Neural crest cell (in vitro differentiated cells): ENCODE data around the gene C1QTNF6. TPM values are rescaled to one million over a fixed set of nuclear protein-coding genes. Genes with fewer than 3 reads are reported as not detected.

Experiments used
- DNase-seq: peaks from one replicate; pipeline ENCODE4 v3.0.0; 2021; ENCODE audit warnings: low read depth, mixed read lengths, low spot score
- H3K27ac Mint-ChIP-seq: one replicate; pipeline ENCODE4 v1.8.0; 2021; ENCODE audit warnings: mild to moderate bottlenecking, mixed read lengths; ENCODE audit not compliant: unreplicated experiment
- H3K27me3 Mint-ChIP-seq: 2 replicates; pipeline ENCODE4 v1.8.0; 2021; ENCODE audit warnings: low read depth, mild to moderate bottlenecking, mixed read lengths
- H3K36me3 Mint-ChIP-seq: 2 replicates; pipeline ENCODE4 v1.8.0; 2021; ENCODE audit warnings: low read depth, mild to moderate bottlenecking, mixed read lengths
- H3K4me1 Mint-ChIP-seq: 2 replicates; pipeline ENCODE4 v1.8.0; 2021; ENCODE audit warnings: mixed read lengths
- H3K4me3 Mint-ChIP-seq: one replicate; pipeline ENCODE4 v1.8.0; 2021; ENCODE audit warnings: mild to moderate bottlenecking, mixed read lengths
- H3K9me3 Mint-ChIP-seq: 2 replicates; pipeline ENCODE4 v1.8.0; 2021; ENCODE audit warnings: mixed read lengths
- CTCF ChIP-seq: fragments of 200-600 bp; sonication (generic); conservative IDR thresholded peaks from 2 replicates; pipeline ENCODE4 v1.5.0; 2021; ENCODE audit warnings: antibody characterized with exemption, mild to moderate bottlenecking
- total RNA-seq: library from RNA; stranded (reverse); gene quantifications from 2 replicates; pipeline ENCODE4 v1.2.1, GENCODE V29; 2021

C1QTNF6 gene
- total RNA-seq, 1 donor from 2014 or later = 13.6 TPM

- H3K27me3 Mint-ChIP-seq = peaks cover 6% of the 10 kb centered on the region
- no peak for DNase-seq
- peaks cover 5% of the 10 kb centered on the region for H3K4me1 Mint-ChIP-seq
- no peak overlapping the region for H3K4me3 Mint-ChIP-seq
- H3K27ac Mint-ChIP-seq = no peak overlapping the region
- H3K9me3 Mint-ChIP-seq = no peaks in the 10 kb centered on the region
- TF ChIP-seq CTCF = no peak
- no peaks in the 10 kb centered on the region for H3K36me3 Mint-ChIP-seq
Observed at GRCh38 chr22:37167176-37167980, 20.7 kb downstream of the C1QTNF6 start.

GRCh38 chr22:37166675-37167066, 21.4 kb downstream of the C1QTNF6 start:
- H3K36me3 Mint-ChIP-seq = no peaks in the 10 kb centered on the region
- H3K4me1 Mint-ChIP-seq = peaks cover 5% of the 10 kb centered on the region
- H3K27ac Mint-ChIP-seq = no peak overlapping the region
- no peaks in the 10 kb centered on the region for H3K9me3 Mint-ChIP-seq
- peak; percentile 94 for TF ChIP-seq CTCF
- DNase-seq = peak; percentile 82
- peaks cover 6% of the 10 kb centered on the region for H3K27me3 Mint-ChIP-seq
- no peak overlapping the region for H3K4me3 Mint-ChIP-seq

DNA sequence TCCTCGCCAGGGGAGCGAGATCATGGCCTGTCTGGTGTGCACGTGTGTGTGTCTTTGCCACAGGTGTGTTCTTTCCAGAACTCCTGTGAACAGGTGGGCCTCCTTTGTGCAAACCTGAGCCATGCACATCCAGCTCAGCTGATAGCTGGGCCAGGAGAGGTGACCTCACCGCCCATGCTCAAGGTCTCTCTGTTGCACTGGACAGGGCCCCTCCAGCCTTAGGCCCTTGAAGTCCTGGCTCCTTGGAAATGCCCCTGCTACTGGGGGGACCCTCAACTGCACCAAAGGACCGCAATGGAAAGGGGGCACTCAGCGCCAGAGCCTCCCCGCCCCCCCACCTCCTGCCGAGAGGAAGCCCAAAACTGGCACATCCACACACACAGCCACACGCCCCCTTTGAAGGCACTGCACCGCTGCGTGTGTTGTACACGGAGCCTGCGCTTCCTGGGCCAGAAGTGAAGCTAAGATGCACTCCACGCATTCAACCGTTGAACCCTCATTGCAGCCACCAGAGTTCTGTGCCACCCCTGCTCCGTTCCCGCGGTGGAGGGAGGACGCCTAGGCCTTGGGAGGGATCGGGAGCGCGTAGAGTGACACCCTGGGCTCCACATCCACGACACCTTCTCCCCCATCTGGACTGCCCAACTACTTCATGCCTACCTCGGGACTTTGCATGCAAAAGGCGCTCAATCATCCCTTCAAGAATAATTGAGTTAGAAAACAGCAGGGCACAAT, 21.9 kb downstream of the C1QTNF6 start:
- no peak for DNase-seq
- H3K9me3 Mint-ChIP-seq = no peaks in the 10 kb centered on the region
- H3K4me1 Mint-ChIP-seq = peaks cover 5% of the 10 kb centered on the region
- H3K4me3 Mint-ChIP-seq = no peak overlapping the region
- no peak for TF ChIP-seq CTCF
- H3K27ac Mint-ChIP-seq = no peak overlapping the region
- H3K36me3 Mint-ChIP-seq = no peaks in the 10 kb centered on the region
- peaks cover 4% of the 10 kb centered on the region for H3K27me3 Mint-ChIP-seq

GRCh38 chr22:37165066-37165465, 23.0 kb downstream of the C1QTNF6 start:
- no peak overlapping the region for H3K27ac Mint-ChIP-seq
- H3K27me3 Mint-ChIP-seq = peaks cover 3% of the 10 kb centered on the region
- peaks cover 5% of the 10 kb centered on the region for H3K4me1 Mint-ChIP-seq
- no peak for TF ChIP-seq CTCF
- H3K4me3 Mint-ChIP-seq = no peak overlapping the region
- no peak for DNase-seq
- H3K9me3 Mint-ChIP-seq = no peaks in the 10 kb centered on the region
- no peaks in the 10 kb centered on the region for H3K36me3 Mint-ChIP-seq

GRCh38 chr22:37164505-37164887, 23.6 kb downstream of the C1QTNF6 start:
- no peaks in the 10 kb centered on the region for H3K36me3 Mint-ChIP-seq
- no peak overlapping the region for H3K27ac Mint-ChIP-seq
- no peaks in the 10 kb centered on the region for H3K9me3 Mint-ChIP-seq
- DNase-seq = no peak
- H3K27me3 Mint-ChIP-seq = no peaks in the 10 kb centered on the region
- TF ChIP-seq CTCF = no peak
- H3K4me1 Mint-ChIP-seq = peaks cover 5% of the 10 kb centered on the region
- no peak overlapping the region for H3K4me3 Mint-ChIP-seq
